H1 (cell line): ENCODE results near the gene TCN2. TPM values are rescaled to one million over a fixed set of nuclear protein-coding genes. Genes with fewer than 3 reads are reported as not detected.

Source experiments
- CTCF ChIA-PET: fragments of 300-600 bp; sonication (Branson Sonifier 250); formaldehyde crosslinking; loops from one replicate; lab custom pipeline; 2021; ENCODE audit not compliant: partially characterized antibody; lab: Charles Lee
- POLR2A ChIA-PET: fragments of 300-600 bp; sonication (Branson Sonifier 250); formaldehyde crosslinking; loops from one replicate; lab custom pipeline; 2021; ENCODE audit warnings: inconsistent platforms; ENCODE audit not compliant: partially characterized antibody; lab: Charles Lee
- DNase-seq, 2 experiments: peaks; one replicate each; pipeline versions ENCODE4 v3.0.0 to v3.0.0-alpha.2; 2010 to 2022; ENCODE audit warnings: low spot score in 2 of 2, low read depth in 1 of 2, mixed read lengths in 1 of 2
- FAIRE-seq: peaks from 2 replicates; lab custom pipeline; 2011; peaks lifted over from hg19 to GRCh38; lab: Jason Lieb, UNC
- H2AFZ ChIP-seq: 2 replicates; pipeline ENCODE4 v1.8.1; 2012; ENCODE audit warnings: low read length, inconsistent platforms
- H2AK5ac ChIP-seq: 2 replicates; pipeline ENCODE4 v1.6.1; 2013; ENCODE audit warnings: low read depth, low read length
- H2BK120ac ChIP-seq: replicated peaks from 2 replicates; pipeline ENCODE3; 2013; ENCODE audit warnings: low read depth, low read length, inconsistent platforms
- H2BK12ac ChIP-seq: 2 replicates; pipeline ENCODE4 v1.6.1; 2013; ENCODE audit warnings: low read depth, low read length
- H2BK15ac ChIP-seq: 2 replicates; pipeline ENCODE4 v1.6.1; 2013; ENCODE audit warnings: low read length
- H2BK20ac ChIP-seq: 2 replicates; pipeline ENCODE4 v1.6.1; 2013; ENCODE audit warnings: low read length
- H2BK5ac ChIP-seq: 2 replicates; pipeline ENCODE4 v1.6.1; 2013; ENCODE audit warnings: low read depth, low read length
- H3K14ac ChIP-seq: 2 replicates; pipeline ENCODE4 v1.6.1; 2013; ENCODE audit warnings: inconsistent platforms; ENCODE audit not compliant: insufficient read length
- H3K18ac ChIP-seq: 2 replicates; pipeline ENCODE4 v1.6.1; 2013; ENCODE audit warnings: low read length; ENCODE audit errors: extremely low read depth
- H3K23ac ChIP-seq: 2 replicates; pipeline ENCODE4 v1.6.1; 2013; ENCODE audit warnings: inconsistent platforms; ENCODE audit not compliant: insufficient read length
- H3K23me2 ChIP-seq: 2 replicates; pipeline ENCODE4 v1.6.1; 2013; ENCODE audit warnings: low read depth, low read length
- H3K27ac ChIP-seq: 2 replicates; pipeline ENCODE4 v1.6.1; 2011; ENCODE audit warnings: low read depth, low read length, inconsistent platforms
- H3K27me3 ChIP-seq, 4 experiments: replicated peaks in 1 of 4; 1 replicate in 1 of 4; 2 replicates in 3 of 4; pipeline versions ENCODE4 v1.6.1 to v1.8.1; 2011 to 2013; ENCODE audit warnings: low read length in 3 of 4, mild to moderate bottlenecking in 3 of 4, inconsistent platforms in 2 of 4, mixed read lengths in 2 of 4, moderate library complexity in 1 of 4; ENCODE audit not compliant: control insufficient read depth in 3 of 4, insufficient read depth in 3 of 4; ENCODE audit errors: extremely low read depth in 1 of 4
- H3K36me3 ChIP-seq, 4 experiments: 2 replicates each; pipeline versions ENCODE4 v1.6.1 to v1.8.1; 2011 to 2013; ENCODE audit warnings: mild to moderate bottlenecking in 4 of 4, low read length in 3 of 4, moderate library complexity in 2 of 4, control low read depth in 1 of 4, inconsistent platforms in 1 of 4; ENCODE audit not compliant: insufficient read depth in 4 of 4, control insufficient read depth in 2 of 4
- H3K4ac ChIP-seq: replicated peaks from 2 replicates; pipeline ENCODE3; 2013; ENCODE audit warnings: low read length, low read depth, mixed read lengths, inconsistent platforms; ENCODE audit not compliant: insufficient read length
- H3K4me1 ChIP-seq, 4 experiments: replicated peaks in 1 of 4; 1 replicate in 1 of 4; 2 replicates in 3 of 4; pipeline versions ENCODE4 v1.6.1 to v1.8.1; 2011 to 2013; ENCODE audit warnings: low read length in 3 of 4, inconsistent platforms in 2 of 4, mixed read lengths in 1 of 4; ENCODE audit not compliant: insufficient read depth in 4 of 4, control insufficient read depth in 3 of 4
- H3K4me2 ChIP-seq, 2 experiments: 2 replicates each; pipeline versions ENCODE4 v1.6.1 to v1.8.1; 2011 to 2013; ENCODE audit warnings: low read depth in 2 of 2, low read length in 2 of 2, control low read depth in 1 of 2, inconsistent platforms in 1 of 2, mild to moderate bottlenecking in 1 of 2; ENCODE audit not compliant: insufficient read depth in 1 of 2
- H3K4me3 ChIP-seq, 4 experiments: fragments of 200-600, 300-600 bp in 1 of 4; sonication (generic), shearing (Covaris generic), sonication (Bioruptor Twin) in 1 of 4; 2 replicates each; pipeline versions ENCODE4 v1.5.1 to v1.8.1; 2011 to 2016; ENCODE audit warnings: low read length in 4 of 4, low read depth in 3 of 4, control low read depth in 2 of 4, inconsistent platforms in 2 of 4, mild to moderate bottlenecking in 2 of 4, mixed read lengths in 1 of 4, moderate library complexity in 1 of 4; ENCODE audit not compliant: insufficient read depth in 2 of 4; ENCODE audit errors: extremely low read depth in 1 of 4
- H3K56ac ChIP-seq: replicated peaks from 2 replicates; pipeline ENCODE3; 2013; ENCODE audit warnings: low read depth, mild to moderate bottlenecking, mixed read lengths, low read length, inconsistent platforms; ENCODE audit not compliant: insufficient read length
- H3K79me1 ChIP-seq: 2 replicates; pipeline ENCODE4 v1.6.1; 2013; ENCODE audit warnings: low read depth, low read length, control low read depth
- H3K79me2 ChIP-seq, 2 experiments: 2 replicates each; pipeline versions ENCODE4 v1.6.1 to v1.8.1; 2012 to 2013; ENCODE audit warnings: low read length in 2 of 2, mild to moderate bottlenecking in 2 of 2, inconsistent platforms in 1 of 2; ENCODE audit not compliant: insufficient read depth in 2 of 2, control insufficient read depth in 1 of 2
- H3K9ac ChIP-seq, 4 experiments: replicated peaks in 1 of 4; 1 replicate in 1 of 4; 2 replicates in 3 of 4; pipeline versions ENCODE4 v1.6.1 to v1.8.1; 2011 to 2013; ENCODE audit warnings: low read depth in 3 of 4, low read length in 3 of 4, control low read depth in 2 of 4, mild to moderate bottlenecking in 2 of 4, moderate library complexity in 2 of 4, inconsistent platforms in 1 of 4; ENCODE audit errors: extremely low read depth in 1 of 4
- H3K9me3 ChIP-seq, 2 experiments: 2 replicates each; pipeline versions ENCODE4 v1.6.1 to v1.8.1; 2012 to 2013; ENCODE audit warnings: mild to moderate bottlenecking in 2 of 2, moderate library complexity in 2 of 2, control low read depth in 1 of 2, inconsistent platforms in 1 of 2, low read depth in 1 of 2, low read length in 1 of 2, mixed read lengths in 1 of 2; ENCODE audit not compliant: insufficient read depth in 2 of 2
- H4K20me1 ChIP-seq, 2 experiments: replicated peaks in 1 of 2; 2 replicates each; pipeline versions ENCODE3 to v1.8.1; 2011 to 2013; ENCODE audit warnings: inconsistent platforms in 2 of 2, low read length in 2 of 2, mild to moderate bottlenecking in 1 of 2; ENCODE audit not compliant: insufficient read depth in 2 of 2, control insufficient read depth in 1 of 2
- H4K5ac ChIP-seq: 2 replicates; pipeline ENCODE4 v1.6.1; 2013; ENCODE audit warnings: low read length, low read depth, mixed read lengths, inconsistent platforms; ENCODE audit not compliant: insufficient read length
- H4K8ac ChIP-seq: 2 replicates; pipeline ENCODE4 v1.8.0; 2013; ENCODE audit warnings: mild to moderate bottlenecking, moderate library complexity, low read length, inconsistent platforms; ENCODE audit not compliant: insufficient read depth; ENCODE audit errors: extremely low read depth
- H4K91ac ChIP-seq: replicated peaks from 2 replicates; pipeline ENCODE3; 2013; ENCODE audit warnings: low read length, mixed read lengths, inconsistent platforms; ENCODE audit not compliant: insufficient read length
- ATF3 ChIP-seq: IDR thresholded peaks from 2 replicates; pipeline ENCODE4 v1.6.1; 2011; ENCODE audit warnings: low read depth, mild to moderate bottlenecking, low read length; ENCODE audit not compliant: insufficient read depth
- CTBP2 ChIP-seq: IDR thresholded peaks from 2 replicates; pipeline ENCODE4 v1.7.0; 2011; ENCODE audit warnings: borderline replicate concordance, mild to moderate bottlenecking, moderate library complexity, mixed read lengths, low read length; ENCODE audit not compliant: insufficient read depth, insufficient read length
- EGR1 ChIP-seq: IDR thresholded peaks from 2 replicates; pipeline ENCODE4 v1.6.1; 2011; ENCODE audit warnings: low read depth, low read length, borderline replicate concordance
- EZH2 ChIP-seq: fragments of 200-600 bp; sonication (generic); IDR thresholded peaks from 2 replicates; pipeline ENCODE4 v1.7.1; 2012; ENCODE audit warnings: low read depth, mild to moderate bottlenecking, moderate library complexity, low read length, inconsistent platforms; ENCODE audit not compliant: severe bottlenecking
- GTF2F1 ChIP-seq: IDR thresholded peaks from 2 replicates; pipeline ENCODE4 v1.6.1; 2012; ENCODE audit warnings: low read depth, low read length, improper control_type of control experiment, borderline replicate concordance
- POLR2AphosphoS5 ChIP-seq: IDR thresholded peaks from 2 replicates; pipeline ENCODE4 v1.6.1; 2011; ENCODE audit warnings: low read depth, low read length
- POU5F1 ChIP-seq: IDR thresholded peaks from 2 replicates; pipeline ENCODE4 v1.6.1; 2011; ENCODE audit warnings: low read depth, mild to moderate bottlenecking, low read length, moderate library complexity
- RXRA ChIP-seq: IDR thresholded peaks from 2 replicates; pipeline ENCODE4 v1.6.1; 2011; ENCODE audit warnings: low read depth, mild to moderate bottlenecking, low read length, moderate library complexity; ENCODE audit not compliant: insufficient read depth
- SUZ12 ChIP-seq: fragments of 200-600 bp; sonication (generic); IDR thresholded peaks from 2 replicates; pipeline ENCODE4 v1.6.1; 2012; ENCODE audit warnings: mild to moderate bottlenecking, inconsistent platforms, low read length, moderate library complexity, mixed read lengths
- TEAD4 ChIP-seq: IDR thresholded peaks from 2 replicates; pipeline ENCODE4 v1.6.1; 2012; ENCODE audit warnings: low read depth, low read length, inconsistent platforms, mixed read lengths
- ZNF274 ChIP-seq: IDR thresholded peaks from 2 replicates; pipeline ENCODE4 v1.7.0; 2012; ENCODE audit warnings: low read length, borderline replicate concordance; ENCODE audit errors: extremely low read depth
- whole genome bisulfite sequencing, 2 experiments: shearing (Covaris generic) in 1 of 2; methylation state at CpG; one replicate each; pipeline versions ENCODE4 v1.1.6 to v1.1.7; 2013 to 2015; ENCODE audit warnings: low lambda C conversion rate in 2 of 2, mixed read lengths in 2 of 2, inconsistent platforms in 1 of 2, low coverage in 1 of 2, missing lambda C conversion rate in 1 of 2; ENCODE audit not compliant: insufficient replicate concordance in 2 of 2, insufficient coverage in 1 of 2, insufficient read length in 1 of 2; ENCODE audit errors: extremely low coverage in 1 of 2, missing lambda C conversion rate in 1 of 2; 5-methylcytosine and 5-hydroxymethylcytosine counted together
- polyA plus RNA-seq, 7 experiments: library from polyadenylated mRNA; depleted of rRNA in 3 of 7; stranded (reverse) in 5 of 7; unstranded in 2 of 7; fragments of >200 nt in 5 of 7; fragments of 200-250 nt in 2 of 7; gene quantifications; 1 replicate in 5 of 7; 2 replicates in 1 of 7; 4 replicates in 1 of 7; pipeline versions ENCODE4 v1.2.1 to v1.2.3, GENCODE V29; 2011 to 2013; ENCODE audit warnings: missing spikeins in 2 of 7, mixed read lengths in 2 of 7
- total RNA-seq: library from RNA; stranded (reverse); fragmentation: NEBNext Ultra II Directional; extraction: Animal tissue kit (Norgen Biotek cat#: 25700); gene quantifications from 2 replicates; pipeline ENCODE4 v1.2.1, GENCODE V29; 2021
- TF ChIP-seq, protein P1 (sequence below): IDR thresholded peaks from 2 replicates; pipeline ENCODE4 v1.6.1; 2012; ENCODE audit warnings: inconsistent platforms

TCN2 gene
- total and polyA plus RNA-seq, 2 of the 8 experiments (the other 6 are each of a cell fraction or from before 2014, with no cell fraction given): 30.0 to 87.8 TPM

- Histone ChIP-seq H4K20me1 (peaks cover 0 to 2% of the 10 kb centered on the region in 2 experiments), H4K8ac (no peak overlapping the region), H3K4me3 (no peak overlapping the region), H3K23me2 (no peaks in the 10 kb centered on the region; the same call in 1 of the 2 replicates), H3K56ac (no peak overlapping the region), H3K4me1 (peaks cover 0 to 22% (median 11%) of the 10 kb centered on the region in 4 experiments; a peak in 6 of 7 replicates), H3K27ac (no peak overlapping the region; the same call in 1 of the 2 replicates), H2AFZ (no peak overlapping the region), H4K91ac (peak overlapping the region; percentile 87), H3K14ac (no peak overlapping the region), H3K4ac (peak overlapping the region; percentile 66), H2BK120ac (no peak overlapping the region), H2AK5ac (0 out of 2 replicates have a peak overlapping the region, but pooled peaks have one; percentile 82), H4K5ac (no peak overlapping the region), H3K79me1 (no peaks in the 10 kb centered on the region), H3K23ac (no peak overlapping the region), H3K36me3 (no peaks in the 10 kb centered on the region), H3K27me3 (no peaks in the 10 kb centered on the region), H3K4me2 (no peak overlapping the region), H2BK20ac (0 out of 2 replicates have a peak overlapping the region, but pooled peaks have one; percentile 13), H3K79me2 (no peaks in the 10 kb centered on the region), H3K9me3 (no peaks in the 10 kb centered on the region), H2BK12ac (peak overlapping the region; percentile 50; the same call in 1 of the 2 replicates), H3K9ac (no peak overlapping the region), H3K18ac (no peak overlapping the region), H2BK5ac (peak overlapping the region; percentile 52; the same call in 1 of the 2 replicates), H2BK15ac (0 out of 2 replicates have a peak overlapping the region, but pooled peaks have one; percentile 40)
- WGBS, 2 experiments: 55% methylated on average over 3 of the region's 3 CpGs; no CpG with 5 or more reads in 1 of the 2 experiments
- POLR2A ChIA-PET: interaction anchor here (0.8 to 2.2 kb wide), 5 partner anchors 12 to 238 kb away, joined by 3 to 10 read pairs (median 4); partner anchors contain the start of gene TCN2
- CTCF ChIA-PET: interaction anchor here (1.2 to 1.7 kb wide), 6 partner anchors 8 to 326 kb away, joined by 3 to 13 read pairs (median 5); no protein-coding TSS in a partner anchor
- FAIRE-seq (no peak), DNase-seq (no peak)
- TF ChIP-seq EGR1 (no peak), ZNF274 (no peak), CTBP2 (no peak), ATF3 (no peak), TEAD4 (no peak), POU5F1 (no peak), EZH2 (no peak), POLR2AphosphoS5 (no peak), RXRA (no peak), GTF2F1 (no peak), SUZ12 (no peak)
- TF ChIP-seq, protein P1, sequence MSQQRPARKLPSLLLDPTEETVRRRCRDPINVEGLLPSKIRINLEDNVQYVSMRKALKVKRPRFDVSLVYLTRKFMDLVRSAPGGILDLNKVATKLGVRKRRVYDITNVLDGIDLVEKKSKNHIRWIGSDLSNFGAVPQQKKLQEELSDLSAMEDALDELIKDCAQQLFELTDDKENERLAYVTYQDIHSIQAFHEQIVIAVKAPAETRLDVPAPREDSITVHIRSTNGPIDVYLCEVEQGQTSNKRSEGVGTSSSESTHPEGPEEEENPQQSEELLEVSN: no peak
Measured at GRCh38 chr22:30564761-30565119, 42.2 kb upstream of the TCN2 start.
